Measurements from ENCODE around the gene CDHR1.
"Not testable (repeated sequence)": the region's sequence is repeated elsewhere in the genome, so short reads cannot be mapped to it uniquely, and the experiment has no call there.

Gene CDHR1

GRCh38 chr10:84173501-84173929 lies 20.8 kb upstream of the CDHR1 start, which contains the start of gene GPR15LG:
Gene GPR15LG (plus strand): TSS chr10:84173801. CDS start chr10:84173852, 51 bp downstream.
- in situ Hi-C loops (cut with MboI; ENCODE audit: low sequenced_read_pairs), result no loop called here

DNA sequence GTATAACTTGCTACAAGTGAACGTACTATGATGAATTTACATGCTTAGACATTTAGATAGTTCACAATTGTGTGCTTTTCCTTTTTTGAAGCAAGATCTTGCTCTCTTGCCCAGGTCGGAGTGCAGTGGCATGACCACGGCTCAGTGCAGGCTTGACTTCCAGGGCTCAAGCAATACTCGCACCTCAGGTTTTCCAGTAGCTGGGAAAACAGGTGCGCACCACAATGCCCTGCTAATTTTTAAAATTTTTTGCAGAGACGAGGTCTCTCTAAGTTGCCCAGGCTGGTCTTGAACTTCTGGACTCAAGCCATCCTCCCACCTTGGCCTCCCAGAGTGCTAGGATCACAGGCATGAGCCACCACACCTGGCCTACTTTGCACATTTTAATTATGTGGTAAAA lies 18.9 kb upstream of the CDHR1 start:
- in situ Hi-C loops (cut with MboI; ENCODE audit: low sequenced_read_pairs), result no loop called here

- in situ Hi-C loops (cut with MboI; ENCODE audit: low sequenced_read_pairs), result no loop called here
Observed at GRCh38 chr10:84176351-84176750, 18.0 kb upstream of the CDHR1 start.

DNA sequence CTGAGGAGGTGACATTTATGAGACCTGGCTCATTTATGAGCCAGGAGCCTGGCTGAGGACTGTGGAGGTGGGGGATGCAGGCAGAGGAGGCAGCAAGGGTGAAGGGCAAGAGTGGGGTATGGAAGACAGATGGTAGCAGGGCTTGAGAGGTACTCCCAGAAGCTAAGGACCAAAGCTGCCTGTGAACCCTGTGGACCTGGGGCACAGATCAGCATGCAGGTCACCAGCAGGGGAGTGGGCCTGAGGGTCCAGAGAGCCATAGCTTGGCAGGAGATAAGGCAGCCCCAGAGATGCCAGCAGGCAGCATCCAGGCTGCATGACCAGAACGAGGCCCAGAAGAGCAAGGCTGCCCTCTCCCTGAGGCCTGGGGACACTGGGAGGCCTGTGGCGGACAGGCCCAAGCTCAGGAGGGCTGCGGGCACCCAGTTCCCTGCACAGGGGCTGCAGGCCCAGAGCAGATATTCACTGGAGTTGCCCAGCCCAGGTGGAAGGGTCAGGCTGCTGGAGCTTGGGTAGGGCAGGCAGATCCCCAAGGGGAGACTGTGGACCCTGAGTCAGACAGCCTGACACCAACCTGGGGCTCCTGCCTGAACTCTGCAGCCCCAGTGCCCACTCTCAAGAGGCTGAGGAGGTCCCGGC lies 17.4 kb upstream of the CDHR1 start:
- in situ Hi-C loops (cut with MboI; ENCODE audit: low sequenced_read_pairs), result no loop called here

DNA sequence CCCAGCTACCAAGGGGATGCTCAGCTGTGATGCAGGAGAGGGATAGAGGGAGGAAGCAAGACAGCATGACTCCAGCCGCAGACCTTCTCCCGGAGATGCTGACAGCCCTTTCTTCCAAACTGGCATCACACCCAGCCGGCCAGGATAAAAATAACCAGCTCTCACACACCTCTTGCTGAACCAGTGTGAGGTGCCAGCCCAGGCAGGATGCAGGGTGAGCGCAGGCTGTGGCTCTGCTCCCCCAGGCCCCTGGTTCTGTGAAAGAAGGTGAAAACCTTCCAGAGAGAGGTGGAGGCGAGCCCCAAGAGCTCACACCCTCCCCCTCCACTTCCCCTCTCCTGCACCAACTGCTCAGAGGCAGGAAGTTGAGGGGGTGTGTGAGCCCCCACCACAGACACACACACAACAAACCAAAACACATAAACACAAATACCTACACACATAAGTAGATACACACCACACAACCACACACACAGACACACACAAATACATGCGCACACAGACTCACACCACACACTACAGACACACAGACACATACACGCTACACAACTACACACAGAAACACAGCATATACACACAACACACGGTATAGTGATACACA lies 16.7 kb upstream of the CDHR1 start:
- in situ Hi-C loops (cut with MboI; ENCODE audit: low sequenced_read_pairs), result no loop called here

DNA sequence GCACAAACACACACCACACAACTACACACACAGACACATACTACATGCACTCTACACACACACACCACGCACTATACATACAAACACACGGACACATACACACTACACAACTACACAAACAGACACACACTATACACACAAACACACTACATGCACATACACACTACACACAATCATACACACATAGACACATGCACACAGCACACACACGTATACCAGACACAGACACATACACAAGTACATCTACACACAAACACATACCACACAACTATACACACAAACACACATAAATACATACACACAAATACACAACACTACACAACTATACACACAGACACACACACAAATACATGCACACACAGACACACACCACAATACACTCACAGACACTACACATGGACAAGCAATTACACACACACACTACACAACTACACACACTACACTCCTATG lies 16.2 kb upstream of the CDHR1 start:
- in situ Hi-C loops (cut with MboI; ENCODE audit: low sequenced_read_pairs), result no loop called here

GRCh38 chr10:84179059-84179710 lies 15.2 kb upstream of the CDHR1 start:
- in situ Hi-C loops (cut with MboI; ENCODE audit: low sequenced_read_pairs), result no loop called here

DNA sequence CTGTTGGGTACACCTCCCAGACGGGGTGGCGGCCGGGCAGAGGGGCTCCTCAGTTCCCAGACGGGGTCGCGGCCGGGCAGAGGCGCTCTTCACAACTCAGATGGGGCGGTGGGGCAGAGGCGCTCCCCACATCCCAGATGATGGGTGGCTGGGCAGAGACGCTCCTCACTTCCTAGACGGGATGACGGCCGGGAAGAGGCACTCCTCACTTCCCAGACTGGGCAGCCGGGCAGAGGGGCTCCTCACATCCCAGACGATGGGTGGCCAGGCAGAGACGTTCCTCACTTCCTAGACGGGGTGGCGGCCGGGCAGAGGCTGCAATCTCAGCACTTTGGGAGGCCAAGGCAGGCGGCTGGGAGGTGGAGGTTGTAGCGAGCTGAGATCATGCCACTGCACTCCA lies 14.0 kb upstream of the CDHR1 start:
- in situ Hi-C loops (cut with MboI; ENCODE audit: low sequenced_read_pairs), result not testable (repeated sequence)

GRCh38 chr10:84181631-84182030 lies 12.7 kb upstream of the CDHR1 start:
- in situ Hi-C loops (cut with MboI; ENCODE audit: low sequenced_read_pairs), result no loop called here

DNA sequence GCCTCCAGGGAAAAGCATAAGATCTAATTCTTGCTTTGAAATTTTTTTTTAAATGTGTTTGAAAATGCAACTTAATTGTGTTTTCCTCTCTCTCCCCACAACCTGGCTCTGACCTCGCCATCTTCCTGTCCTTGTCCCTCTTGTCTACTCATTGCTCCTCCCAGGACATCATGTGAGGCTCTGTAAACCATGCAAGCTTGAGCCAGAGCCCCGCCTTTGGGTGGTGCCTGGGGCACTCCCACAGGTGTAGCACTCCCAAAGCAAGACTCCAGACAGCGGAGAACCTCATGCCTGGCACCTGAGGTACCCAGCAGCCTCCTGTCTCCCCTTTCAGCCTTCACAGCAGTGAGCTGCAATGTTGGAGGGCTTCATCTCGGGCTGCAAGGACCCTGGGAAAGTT lies 9.8 kb upstream of the CDHR1 start:
- in situ Hi-C loops (cut with MboI; ENCODE audit: low sequenced_read_pairs), result no loop called here

DNA sequence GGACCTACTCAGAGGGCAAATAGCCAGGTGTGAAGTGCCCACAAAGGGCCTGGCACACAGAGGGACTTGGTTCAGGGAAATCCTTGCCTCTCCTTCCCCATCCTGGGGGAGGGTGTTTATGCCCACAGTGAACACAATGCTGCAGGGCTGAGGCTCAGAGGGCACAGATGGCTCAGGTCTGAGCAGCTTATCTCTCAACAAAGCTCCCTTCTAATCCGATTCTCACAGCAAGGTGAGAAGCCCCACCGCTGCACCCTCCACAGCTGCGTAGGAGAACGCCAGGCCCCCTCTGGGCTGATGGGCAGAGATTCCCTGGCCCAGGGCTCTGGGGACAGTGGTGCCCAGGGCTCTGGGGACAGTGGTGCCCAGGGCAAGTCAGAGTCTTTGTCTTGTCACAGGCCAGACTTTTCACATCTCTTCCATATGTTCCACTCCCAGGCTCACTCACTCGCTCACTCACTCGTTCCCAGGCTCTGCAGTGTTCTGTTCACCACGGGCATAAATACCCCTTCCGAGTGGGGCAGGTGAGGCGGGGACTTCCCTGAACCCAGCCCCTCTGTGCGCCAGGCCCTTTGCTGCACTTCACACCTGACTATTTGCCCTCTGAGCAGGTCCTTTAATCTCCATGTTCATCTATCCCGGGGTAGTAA lies 8.7 kb upstream of the CDHR1 start:
- in situ Hi-C loops (cut with MboI; ENCODE audit: low sequenced_read_pairs), result no loop called here

DNA sequence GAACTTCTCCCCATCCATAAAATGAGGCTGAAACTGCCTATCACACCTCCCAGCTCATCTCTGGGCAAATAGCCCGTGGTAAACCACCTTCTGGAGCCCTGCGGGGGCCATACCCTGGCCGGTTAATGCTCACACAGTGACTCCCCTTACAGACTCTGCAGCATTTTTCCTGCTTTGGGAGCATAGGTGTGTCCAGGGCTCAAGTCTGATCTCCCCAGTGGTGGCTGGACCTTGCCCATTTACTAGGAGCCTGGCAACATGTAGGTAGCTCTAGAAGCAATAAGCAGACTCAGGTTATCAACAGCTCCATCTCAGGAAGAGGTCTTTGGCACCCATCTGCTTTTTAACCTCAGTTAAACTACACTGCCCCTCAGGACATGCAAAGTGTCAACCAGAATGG lies 5.5 kb upstream of the CDHR1 start:
- in situ Hi-C loops (cut with MboI; ENCODE audit: low sequenced_read_pairs), result no loop called here

GRCh38 chr10:84190621-84191020 lies 3.7 kb upstream of the CDHR1 start:
- in situ Hi-C loops (cut with MboI; ENCODE audit: low sequenced_read_pairs), result no loop called here

GRCh38 chr10:84191106-84191505 lies 3.2 kb upstream of the CDHR1 start:
- in situ Hi-C loops (cut with MboI; ENCODE audit: low sequenced_read_pairs), result no loop called here

- in situ Hi-C loops (cut with MboI; ENCODE audit: low sequenced_read_pairs), result no loop called here
Observed at GRCh38 chr10:84193327-84193726, 1.0 kb upstream of the CDHR1 start.

DNA sequence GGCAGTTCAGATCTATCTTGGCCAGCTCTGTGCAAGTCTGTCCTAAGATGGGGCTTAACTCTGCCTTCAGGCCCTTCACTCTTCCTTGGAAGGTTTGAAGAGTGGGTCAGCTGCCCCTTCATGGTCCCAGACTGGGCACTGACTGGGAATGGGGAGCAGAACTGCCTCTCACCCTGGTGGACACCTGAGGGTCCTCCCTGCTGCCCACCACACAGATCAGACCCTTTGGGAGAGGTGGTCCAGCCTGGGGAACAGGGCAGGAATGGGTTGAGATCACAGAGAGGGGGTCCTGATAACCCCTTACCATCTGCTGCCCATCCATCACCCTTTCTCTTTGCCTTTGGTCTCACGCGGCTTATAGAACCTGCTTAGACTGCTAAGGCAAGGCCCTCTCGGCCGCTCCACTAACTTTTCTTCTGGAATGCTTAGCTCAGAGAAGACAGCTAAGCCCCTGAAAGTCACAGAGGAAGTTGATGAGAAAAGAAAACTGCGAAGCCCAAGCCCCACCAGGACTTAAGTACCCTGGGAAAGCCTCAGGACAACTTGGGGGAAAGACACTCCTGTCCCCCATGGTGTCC lies 402 bp upstream of the CDHR1 start:
- in situ Hi-C loops (cut with MboI; ENCODE audit: low sequenced_read_pairs), result no loop called here

DNA sequence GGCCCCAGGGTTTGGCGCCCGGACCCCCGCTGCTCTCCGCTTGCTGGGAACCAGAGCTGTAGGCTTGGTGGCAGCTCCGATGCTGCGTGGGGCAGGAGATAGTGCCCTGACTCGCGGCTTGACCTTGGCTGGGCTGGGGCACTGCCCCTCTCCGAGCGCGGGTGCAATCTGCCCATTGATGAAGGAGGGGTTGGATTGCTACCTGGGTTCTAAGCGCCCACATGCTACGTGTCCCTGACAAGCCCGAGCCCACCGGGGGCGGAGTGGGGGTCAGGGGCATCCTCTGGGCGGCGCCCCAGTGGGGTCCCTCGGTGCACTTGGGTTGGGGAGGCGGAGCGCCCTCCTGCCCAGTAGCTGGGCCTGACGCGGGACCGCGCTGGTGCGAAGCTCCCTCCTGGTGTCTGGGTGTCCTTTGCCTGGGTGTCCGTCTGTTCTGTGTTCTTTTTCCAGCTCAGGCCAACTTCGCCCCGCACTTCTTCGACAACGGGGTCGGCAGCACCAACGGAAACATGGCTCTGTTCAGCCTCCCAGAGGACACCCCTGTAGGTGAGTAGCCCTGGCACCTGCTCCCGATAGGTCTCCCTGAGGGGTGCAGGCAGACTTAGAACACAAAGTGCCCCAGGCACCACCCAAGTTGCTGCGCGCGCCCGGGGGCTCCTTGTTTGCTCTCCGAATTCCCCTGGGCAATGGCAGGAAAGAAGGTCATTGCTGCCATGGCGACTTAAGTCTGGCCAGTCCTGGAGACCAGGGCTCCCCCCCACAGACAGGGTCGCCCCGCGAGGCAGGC lies 900 bp downstream of the CDHR1 start:
- in situ Hi-C loops (cut with MboI; ENCODE audit: low sequenced_read_pairs), result no loop called here

DNA sequence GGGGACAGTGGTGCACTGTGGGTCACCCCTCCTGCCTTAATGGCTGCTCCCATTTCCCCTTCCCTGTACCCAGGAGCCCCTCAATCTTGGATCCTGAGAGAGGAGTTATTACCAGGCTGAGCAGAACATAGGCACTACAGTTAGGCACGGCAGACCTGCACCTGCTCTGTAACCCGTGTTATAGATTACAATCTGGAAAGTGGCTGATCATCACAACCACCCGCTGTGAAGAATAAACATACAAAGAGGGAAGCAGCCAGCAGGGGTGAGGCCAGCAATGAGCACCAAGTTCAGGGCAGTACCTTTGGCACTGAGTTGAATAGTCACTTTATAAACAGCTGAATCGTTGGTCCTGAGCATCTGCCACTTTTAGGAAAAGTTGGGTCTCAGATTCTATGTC lies 1.7 kb downstream of the CDHR1 start:
- in situ Hi-C loops (cut with MboI; ENCODE audit: low sequenced_read_pairs), result no loop called here

GRCh38 chr10:84196941-84197340 lies 2.6 kb downstream of the CDHR1 start:
- in situ Hi-C loops (cut with MboI; ENCODE audit: low sequenced_read_pairs), result no loop called here

- in situ Hi-C loops (cut with MboI; ENCODE audit: low sequenced_read_pairs), result no loop called here
Observed at GRCh38 chr10:84197643-84198042, 3.3 kb downstream of the CDHR1 start.
